GM19467 (cell line): ENCODE measurements around the gene ANTXR1.

Source experiments
- ATAC-seq: cut with Tn5 transposase; IDR thresholded peaks from one replicate; pipeline ENCODE4 v1.9.1; 2021; ENCODE audit warnings: mild to moderate bottlenecking, moderate library complexity; ENCODE audit not compliant: unreplicated experiment

ANTXR1 gene

GRCh38 chr2:69013142-69013839, at the start of gene ANTXR1:
Gene ANTXR1, plus strand, starts transcription at chr2:69013179. Its CDS starts 321 bp downstream, at chr2:69013500.
- no peak for ATAC-seq

- no peak for ATAC-seq
Measured at GRCh38 chr2:68964282-68964681, 48.7 kb upstream of the ANTXR1 start.

GRCh38 chr2:68968221-68968620, 44.8 kb upstream of the ANTXR1 start:
- no peak for ATAC-seq

GRCh38 chr2:68969736-68970490, 43.1 kb upstream of the ANTXR1 start:
- ATAC-seq = no peak

- no peak for ATAC-seq
Measured at GRCh38 chr2:68970566-68971265, 42.3 kb upstream of the ANTXR1 start.

- ATAC-seq = no peak
Measured at GRCh38 chr2:68971591-68972231, 41.3 kb upstream of the ANTXR1 start.

GRCh38 chr2:68974251-68974650, 38.7 kb upstream of the ANTXR1 start, which contains the start of gene GKN1:
Gene GKN1, plus strand, starts transcription at chr2:68974636. Its CDS starts 42 bp downstream, at chr2:68974678.
- no peak for ATAC-seq

- ATAC-seq = no peak
Measured at GRCh38 chr2:68974946-68975665, 37.9 kb upstream of the ANTXR1 start.

GRCh38 chr2:68975844-68976243, 37.1 kb upstream of the ANTXR1 start:
- no peak for ATAC-seq

- no peak for ATAC-seq
Measured at GRCh38 chr2:68977453-68977852, 35.5 kb upstream of the ANTXR1 start.

- no peak for ATAC-seq
Measured at GRCh38 chr2:68978098-68978497, 34.9 kb upstream of the ANTXR1 start.

- no peak for ATAC-seq
Measured at GRCh38 chr2:68980956-68981355, 32.0 kb upstream of the ANTXR1 start.

- no peak for ATAC-seq
Measured at GRCh38 chr2:68987021-68987503, 25.9 kb upstream of the ANTXR1 start.

GRCh38 chr2:68989035-68989434, 23.9 kb upstream of the ANTXR1 start:
- ATAC-seq = no peak

- ATAC-seq = no peak
Measured at GRCh38 chr2:68992341-68992740, 20.6 kb upstream of the ANTXR1 start.

GRCh38 chr2:68992933-68993332, 20.0 kb upstream of the ANTXR1 start:
- no peak for ATAC-seq

- ATAC-seq = no peak
Measured at GRCh38 chr2:68993660-68994059, 19.3 kb upstream of the ANTXR1 start.

- no peak for ATAC-seq
Measured at GRCh38 chr2:68994864-68995263, 18.1 kb upstream of the ANTXR1 start.

- ATAC-seq = no peak
Measured at GRCh38 chr2:68995916-68996315, 17.1 kb upstream of the ANTXR1 start.

GRCh38 chr2:68997401-68997800, 15.6 kb upstream of the ANTXR1 start:
- ATAC-seq = no peak
